Activated B cell treated with CpG ODN at 0.5 μM for 24 hours (primary cell): ENCODE data around the gene EXOSC1. TPM values are rescaled to one million over a fixed set of nuclear protein-coding genes. Genes with fewer than 3 reads are reported as not detected.
A peak's percentile ranks its signal among the peaks of the same experiment; 100 is the strongest.

ENCODE experiments used
- ATAC-seq: fragments of 200-7000 bp; cut with Tn5 transposase; one replicate; pipeline ENCODE4 v1.10.0; 2021; ENCODE audit warnings: low read depth, mild to moderate bottlenecking, moderate library complexity
- CTCF ChIA-PET: fragments of 350-600 bp; sonication (Branson Sonifier 250); formaldehyde crosslinking; loops from one replicate; lab custom pipeline; 2021; ENCODE audit warnings: antibody characterized with exemption; lab: Charles Lee
- POLR2A ChIA-PET: fragments of 350-600 bp; sonication (Branson Sonifier 250); formaldehyde crosslinking; loops from one replicate; lab custom pipeline; 2021; ENCODE audit warnings: antibody characterized with exemption; lab: Charles Lee
- DNase-seq: peaks from one replicate; pipeline ENCODE4 v3.0.0; 2022
- H3K27ac Mint-ChIP-seq: one replicate; pipeline ENCODE4 v1.8.0; 2020; ENCODE audit warnings: mixed read lengths
- H3K27me3 Mint-ChIP-seq: one replicate; pipeline ENCODE4 v1.8.0; 2021; ENCODE audit warnings: mixed read lengths
- H3K36me3 Mint-ChIP-seq: one replicate; pipeline ENCODE4 v1.8.0; 2021; ENCODE audit warnings: low read depth, mixed read lengths
- H3K4me1 Mint-ChIP-seq: one replicate; pipeline ENCODE4 v1.8.0; 2021; ENCODE audit warnings: mixed read lengths
- H3K4me3 Mint-ChIP-seq: one replicate; pipeline ENCODE4 v1.8.0; 2020; ENCODE audit warnings: mild to moderate bottlenecking, mixed read lengths
- H3K9me3 Mint-ChIP-seq: one replicate; pipeline ENCODE4 v1.8.0; 2020; ENCODE audit warnings: mixed read lengths
- intact Hi-C: fragments of 100-400 bp; cut with micrococcal nuclease; formaldehyde crosslinking; loops from one replicate; pipeline ENCODE4 v1.15.1; 2024
- total RNA-seq: library from RNA; stranded (reverse); gene quantifications from 2 replicates; pipeline ENCODE4 v1.2.3, GENCODE V29; 2022
- TF ChIP-seq, protein P1 (sequence below): fragments of 200-600 bp; IDR thresholded peaks from one replicate; pipeline ENCODE4 v1.8.0; 2022; ENCODE audit warnings: antibody characterized with exemption, mild to moderate bottlenecking

Gene EXOSC1
- total RNA-seq, 1 donor from 2014 or later, result 53.8 TPM

DNA sequence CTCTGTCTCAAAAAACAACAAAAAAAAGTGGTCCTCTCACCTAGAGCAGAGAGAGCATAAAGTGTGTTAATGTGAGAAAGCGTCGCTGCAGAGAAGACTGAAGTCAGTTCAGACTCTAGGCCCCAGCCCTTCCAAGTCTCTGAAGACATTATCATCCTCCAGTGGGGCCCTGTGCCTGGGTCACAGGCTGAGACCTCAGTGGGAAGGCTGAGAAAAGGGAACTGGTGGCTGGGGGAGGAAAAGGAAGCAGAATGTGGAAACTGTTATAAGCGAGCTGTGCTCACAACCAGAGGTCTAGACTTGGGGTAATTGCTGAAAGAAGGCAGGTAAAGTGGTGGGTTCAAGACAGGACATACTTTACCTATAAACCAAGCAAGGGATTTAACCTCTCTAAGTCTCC, 39.7 kb downstream of the EXOSC1 start:
- Mint-ChIP-seq H3K4me3 (no peak overlapping the region), H3K4me1 (peaks cover 14% of the 10 kb centered on the region), H3K27me3 (no peaks in the 10 kb centered on the region), H3K27ac (no peak overlapping the region), H3K9me3 (no peaks in the 10 kb centered on the region), H3K36me3 (peaks cover 2% of the 10 kb centered on the region)
- DNase-seq (no peak), ATAC-seq (no peak)
- ChIA-PET POLR2A (no interaction called here), CTCF (interaction anchor here (0.7 to 1.1 kb wide), 4 partner anchors 13 to 127 kb away, joined by 3 to 4 read pairs (median 4); no protein-coding TSS in a partner anchor)
- TF ChIP-seq, protein P1, sequence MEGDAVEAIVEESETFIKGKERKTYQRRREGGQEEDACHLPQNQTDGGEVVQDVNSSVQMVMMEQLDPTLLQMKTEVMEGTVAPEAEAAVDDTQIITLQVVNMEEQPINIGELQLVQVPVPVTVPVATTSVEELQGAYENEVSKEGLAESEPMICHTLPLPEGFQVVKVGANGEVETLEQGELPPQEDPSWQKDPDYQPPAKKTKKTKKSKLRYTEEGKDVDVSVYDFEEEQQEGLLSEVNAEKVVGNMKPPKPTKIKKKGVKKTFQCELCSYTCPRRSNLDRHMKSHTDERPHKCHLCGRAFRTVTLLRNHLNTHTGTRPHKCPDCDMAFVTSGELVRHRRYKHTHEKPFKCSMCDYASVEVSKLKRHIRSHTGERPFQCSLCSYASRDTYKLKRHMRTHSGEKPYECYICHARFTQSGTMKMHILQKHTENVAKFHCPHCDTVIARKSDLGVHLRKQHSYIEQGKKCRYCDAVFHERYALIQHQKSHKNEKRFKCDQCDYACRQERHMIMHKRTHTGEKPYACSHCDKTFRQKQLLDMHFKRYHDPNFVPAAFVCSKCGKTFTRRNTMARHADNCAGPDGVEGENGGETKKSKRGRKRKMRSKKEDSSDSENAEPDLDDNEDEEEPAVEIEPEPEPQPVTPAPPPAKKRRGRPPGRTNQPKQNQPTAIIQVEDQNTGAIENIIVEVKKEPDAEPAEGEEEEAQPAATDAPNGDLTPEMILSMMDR, result no peak
- intact Hi-C loops, result no loop called here

DNA sequence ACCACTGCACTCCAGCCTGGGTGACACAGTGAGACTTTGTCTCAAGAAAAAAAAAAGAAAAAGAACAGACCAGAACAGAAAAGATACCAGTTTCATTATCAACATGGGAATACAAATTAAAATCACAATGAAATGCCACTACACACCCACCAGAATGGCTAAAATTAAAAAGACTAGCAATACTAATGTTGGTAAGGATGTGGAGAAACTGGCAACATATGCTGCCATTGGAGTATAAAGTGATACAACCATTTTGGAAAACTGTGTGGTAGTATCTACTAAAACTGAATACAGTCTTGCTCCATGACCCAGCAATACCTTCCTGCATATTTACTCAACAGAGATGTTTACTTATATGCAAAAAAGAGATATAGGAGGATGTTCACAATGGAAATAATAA, 41.8 kb downstream of the EXOSC1 start:
- H3K4me1 Mint-ChIP-seq, result peaks cover 27% of the 10 kb centered on the region
- TF ChIP-seq, protein P1, result no peak

DNA sequence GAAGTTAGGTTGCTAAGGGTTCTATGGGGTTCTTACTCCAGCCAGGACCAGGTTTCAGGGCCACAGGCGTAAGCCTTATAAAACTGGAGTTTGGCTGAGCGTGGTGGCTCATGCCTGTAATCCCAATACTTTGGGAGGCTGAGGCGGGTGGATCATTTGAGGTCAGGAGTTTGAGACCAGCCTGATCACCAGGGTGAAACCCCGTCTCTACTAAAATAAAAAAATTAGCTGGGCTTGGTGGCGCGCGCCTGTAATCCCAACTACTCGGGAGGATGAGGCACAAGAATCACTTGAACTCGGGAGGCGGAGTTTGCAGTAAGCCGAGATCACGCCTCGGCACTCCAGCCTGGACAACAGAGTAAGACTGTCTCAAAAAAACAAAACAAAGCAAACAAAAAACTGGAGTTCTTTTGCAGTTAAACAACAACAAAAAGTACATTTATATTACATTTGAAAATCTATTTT, 44.3 kb downstream of the EXOSC1 start:
- no peaks in the 10 kb centered on the region for H3K9me3 Mint-ChIP-seq
- H3K27ac Mint-ChIP-seq, result peak overlapping the region; percentile 92
- ATAC-seq (no peak), DNase-seq (no peak)
- H3K4me1 Mint-ChIP-seq, result peaks cover 21% of the 10 kb centered on the region
- peak overlapping the region; percentile 91 for H3K4me3 Mint-ChIP-seq
- POLR2A ChIA-PET, result interaction anchor here (1.0 to 1.6 kb wide), 9 partner anchors 13 to 335 kb away, joined by 3 to 10 read pairs (median 3); partner anchors contain the start of genes ARHGAP19, EXOSC1, FRAT1 and ZDHHC16
- CTCF ChIA-PET, result interaction anchor here (0.7 to 1.0 kb wide), 3 partner anchors 44 to 123 kb away, joined by 3 to 4 read pairs (median 3); no protein-coding TSS in a partner anchor
- intact Hi-C loops, result loop anchor here (1.0 kb wide), 9 partner anchors 17 to 286 kb away; partner anchors contain the start of genes ARHGAP19, AVPI1, EXOSC1 and FRAT1
- no peaks in the 10 kb centered on the region for H3K27me3 Mint-ChIP-seq
- H3K36me3 Mint-ChIP-seq, result peaks cover 11% of the 10 kb centered on the region
- TF ChIP-seq, protein P1, result no peak

More for the DNA sequence above, 41.8 kb downstream of the EXOSC1 start:
- Mint-ChIP-seq H3K36me3 (peaks cover 8% of the 10 kb centered on the region), H3K27me3 (no peaks in the 10 kb centered on the region), H3K27ac (no peak overlapping the region), H3K9me3 (no peaks in the 10 kb centered on the region), H3K4me3 (no peak overlapping the region)
- intact Hi-C loops, result no loop called here
- DNase-seq, result no peak
- ChIA-PET CTCF (no interaction called here), POLR2A (interaction anchor here (0.9 kb wide), 1 partner anchor 19 kb away, joined by 6 read pairs; no protein-coding TSS in a partner anchor)
- no peak for ATAC-seq

DNA sequence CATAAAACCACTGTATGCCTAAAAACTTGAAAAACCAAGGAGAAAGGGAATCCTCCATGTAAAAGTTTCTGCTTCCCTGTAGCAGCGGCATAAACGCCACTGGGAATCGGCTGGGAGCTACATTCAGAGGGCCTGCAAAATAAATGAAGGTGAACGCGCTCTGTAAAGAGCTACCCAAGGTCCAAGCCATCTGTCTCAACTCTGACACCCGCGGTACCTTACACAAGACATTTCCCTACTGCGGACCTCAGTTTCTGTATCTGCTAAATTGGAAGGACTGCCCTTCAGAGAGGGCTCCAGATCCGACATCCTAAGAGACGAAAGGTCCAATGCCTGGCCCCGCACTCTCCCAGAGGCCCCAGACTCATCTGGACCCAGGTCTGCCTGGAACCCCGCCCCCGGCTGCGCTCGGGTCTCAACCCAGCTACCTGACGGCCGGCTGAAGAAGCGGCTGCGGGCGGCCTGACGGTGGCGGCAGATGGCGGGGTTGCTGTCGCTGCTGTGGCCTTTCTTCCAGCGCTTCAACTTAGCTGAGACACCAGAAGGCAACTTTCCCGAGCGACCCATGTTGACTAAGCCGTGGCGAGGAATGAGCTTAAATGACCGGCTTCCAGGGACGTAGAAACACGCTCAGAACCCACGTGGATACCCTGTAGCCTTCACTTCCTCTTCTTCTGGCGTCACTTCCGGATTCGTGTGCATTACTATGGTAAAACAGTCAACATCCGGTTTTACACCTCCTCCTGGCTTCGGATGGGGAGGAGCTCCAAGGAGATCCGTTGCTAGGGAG, 44.9 kb downstream of the EXOSC1 start, which contains the start of gene RRP12:
RRP12 (minus strand) TSS at position 676 of the 790 bp plus-strand sequence; CDS start at position 567, 109 bp downstream.
- H3K36me3 Mint-ChIP-seq, result peaks cover 17% of the 10 kb centered on the region
- no peaks in the 10 kb centered on the region for H3K9me3 Mint-ChIP-seq
- peak within 1 kb of the TSS; percentile 91 for H3K4me3 Mint-ChIP-seq
- DNase-seq (peak; percentile 66), ATAC-seq (peak; percentile 89)
- ChIA-PET CTCF (interaction anchor here (0.7 to 1.0 kb wide), 4 partner anchors 43 to 122 kb away, joined by 3 to 4 read pairs (median 3); no protein-coding TSS in a partner anchor), POLR2A (interaction anchor here (0.7 to 1.6 kb wide), 10 partner anchors 14 to 336 kb away, joined by 3 to 10 read pairs (median 3); partner anchors contain the start of genes ARHGAP19, EXOSC1, FRAT1 and ZDHHC16)
- intact Hi-C loops, result loop anchor here (1.0 kb wide), 9 partner anchors 17 to 286 kb away; partner anchors contain the start of genes ARHGAP19, AVPI1, EXOSC1 and FRAT1
- peaks cover 18% of the 10 kb centered on the region for H3K4me1 Mint-ChIP-seq
- peak within 1 kb of the TSS; percentile 92 for H3K27ac Mint-ChIP-seq
- H3K27me3 Mint-ChIP-seq, result no peaks in the 10 kb centered on the region
- TF ChIP-seq, protein P1, result no peak
